A549 (cell line): ENCODE data around the gene CCND1.

ENCODE experiments used
- CHD2 ChIP-seq: fragments of 150-350 bp; IDR thresholded peaks from 2 replicates; pipeline ENCODE4 v1.6.1; 2014; ENCODE audit warnings: low read length; ENCODE audit not compliant: partially characterized antibody
- EP300 ChIP-seq, 2 experiments: fragments of >200 bp; sonication (Bioruptor Twin); formaldehyde crosslinking; IDR thresholded peaks; 2 replicates in 1 of 2; 3 replicates in 1 of 2; pipeline ENCODE4 v1.6.1; 2016 to 2017
- ESRRA ChIP-seq: fragments of 150-350 bp; IDR thresholded peaks from 2 replicates; pipeline ENCODE4 v1.6.1; 2014; ENCODE audit warnings: mild to moderate bottlenecking, low read length, borderline replicate concordance
- GATA3 ChIP-seq: IDR thresholded peaks from 2 replicates; pipeline ENCODE4 v1.6.1; 2012; ENCODE audit warnings: borderline replicate concordance
- KDM5A ChIP-seq: fragments of 200-600 bp; sonication (generic); IDR thresholded peaks from 2 replicates; pipeline ENCODE4 v1.6.1; 2016; ENCODE audit warnings: antibody characterized with exemption, mild to moderate bottlenecking
- MAFK ChIP-seq: fragments of 450-650 bp; IDR thresholded peaks from 2 replicates; pipeline ENCODE4 v1.6.1; 2014; ENCODE audit not compliant: partially characterized antibody
- MYC ChIP-seq: IDR thresholded peaks from 2 replicates; pipeline ENCODE4 v1.6.1; 2012; ENCODE audit warnings: mild to moderate bottlenecking, inconsistent platforms, low read length, improper control_type of control experiment, borderline replicate concordance
- NFE2L2 ChIP-seq: fragments of 150-350 bp; conservative IDR thresholded peaks from 2 replicates; pipeline ENCODE4 v1.6.1; 2014; ENCODE audit warnings: low read length
- POLR2A ChIP-seq: IDR thresholded peaks from 2 replicates; pipeline ENCODE4 v1.6.1; 2012; ENCODE audit warnings: mild to moderate bottlenecking, low read length
- RAD21 ChIP-seq, 2 experiments: fragments of >200 bp in 1 of 2; sonication (Bioruptor Twin) in 1 of 2; formaldehyde crosslinking in 1 of 2; IDR thresholded peaks in 1 of 2; conservative IDR thresholded peaks in 1 of 2; 2 replicates in 1 of 2; 3 replicates in 1 of 2; pipeline ENCODE4 v1.6.1; 2012 to 2018; ENCODE audit warnings: inconsistent platforms in 1 of 2
- USF2 ChIP-seq: fragments of 450-650 bp; IDR thresholded peaks from 2 replicates; pipeline ENCODE4 v1.6.1; 2014; ENCODE audit warnings: antibody characterized with exemption
- TF ChIP-seq, protein P1 (sequence below): fragments of >200 bp; sonication (Bioruptor Twin); formaldehyde crosslinking; IDR thresholded peaks from 3 replicates; pipeline ENCODE4 v1.5.1; 2016
- TF ChIP-seq, protein P2 (sequence below): fragments of 150-350 bp; IDR thresholded peaks from 2 replicates; pipeline ENCODE4 v1.6.1; 2014; ENCODE audit warnings: low read depth, mild to moderate bottlenecking, low read length

DNA sequence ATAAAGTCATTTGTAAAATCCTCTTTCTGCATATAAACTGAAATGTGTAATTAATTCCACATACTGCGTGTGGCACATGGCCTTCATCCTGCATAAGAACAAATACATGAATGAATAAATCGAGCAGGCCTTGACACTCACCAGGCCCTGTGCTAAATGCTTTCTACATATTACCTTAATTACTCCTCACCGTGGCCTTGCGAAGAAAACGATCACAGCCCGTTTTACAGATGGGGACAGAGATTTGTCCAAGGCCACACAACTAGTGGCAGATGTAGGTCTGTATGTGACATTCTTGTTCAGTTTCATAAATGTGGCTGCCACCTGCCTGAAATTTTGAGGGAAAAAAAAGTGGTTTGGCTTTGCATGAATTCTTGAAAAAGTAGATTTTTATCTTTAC lies 5.8 kb upstream of the CCND1 start:
- TF ChIP-seq KDM5A, result no peak
- TF ChIP-seq, protein P1, sequence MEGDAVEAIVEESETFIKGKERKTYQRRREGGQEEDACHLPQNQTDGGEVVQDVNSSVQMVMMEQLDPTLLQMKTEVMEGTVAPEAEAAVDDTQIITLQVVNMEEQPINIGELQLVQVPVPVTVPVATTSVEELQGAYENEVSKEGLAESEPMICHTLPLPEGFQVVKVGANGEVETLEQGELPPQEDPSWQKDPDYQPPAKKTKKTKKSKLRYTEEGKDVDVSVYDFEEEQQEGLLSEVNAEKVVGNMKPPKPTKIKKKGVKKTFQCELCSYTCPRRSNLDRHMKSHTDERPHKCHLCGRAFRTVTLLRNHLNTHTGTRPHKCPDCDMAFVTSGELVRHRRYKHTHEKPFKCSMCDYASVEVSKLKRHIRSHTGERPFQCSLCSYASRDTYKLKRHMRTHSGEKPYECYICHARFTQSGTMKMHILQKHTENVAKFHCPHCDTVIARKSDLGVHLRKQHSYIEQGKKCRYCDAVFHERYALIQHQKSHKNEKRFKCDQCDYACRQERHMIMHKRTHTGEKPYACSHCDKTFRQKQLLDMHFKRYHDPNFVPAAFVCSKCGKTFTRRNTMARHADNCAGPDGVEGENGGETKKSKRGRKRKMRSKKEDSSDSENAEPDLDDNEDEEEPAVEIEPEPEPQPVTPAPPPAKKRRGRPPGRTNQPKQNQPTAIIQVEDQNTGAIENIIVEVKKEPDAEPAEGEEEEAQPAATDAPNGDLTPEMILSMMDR, result no peak
- TF ChIP-seq ESRRA, result no peak
- no peak for TF ChIP-seq EP300 (IDR thresholded peaks at IDR 0.05)
- no peak for TF ChIP-seq USF2
- TF ChIP-seq CHD2, result no peak
- TF ChIP-seq MYC, result no peak
- TF ChIP-seq RAD21 (conservative IDR thresholded peaks at IDR 0.05 in 1 of 2, IDR thresholded peaks at IDR 0.05 in 1 of 2), result no peak
- no peak for TF ChIP-seq MAFK
- TF ChIP-seq NFE2L2, result no peak
- no peak for TF ChIP-seq GATA3
- no peak for TF ChIP-seq POLR2A
- TF ChIP-seq, protein P2, sequence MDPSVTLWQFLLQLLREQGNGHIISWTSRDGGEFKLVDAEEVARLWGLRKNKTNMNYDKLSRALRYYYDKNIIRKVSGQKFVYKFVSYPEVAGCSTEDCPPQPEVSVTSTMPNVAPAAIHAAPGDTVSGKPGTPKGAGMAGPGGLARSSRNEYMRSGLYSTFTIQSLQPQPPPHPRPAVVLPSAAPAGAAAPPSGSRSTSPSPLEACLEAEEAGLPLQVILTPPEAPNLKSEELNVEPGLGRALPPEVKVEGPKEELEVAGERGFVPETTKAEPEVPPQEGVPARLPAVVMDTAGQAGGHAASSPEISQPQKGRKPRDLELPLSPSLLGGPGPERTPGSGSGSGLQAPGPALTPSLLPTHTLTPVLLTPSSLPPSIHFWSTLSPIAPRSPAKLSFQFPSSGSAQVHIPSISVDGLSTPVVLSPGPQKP, result no peak
